ENCODE data around the gene ZSWIM7. TPM values are rescaled to one million over a fixed set of nuclear protein-coding genes. Genes with fewer than 3 reads are reported as not detected.
A peak's percentile ranks its signal among the peaks of the same experiment; 100 is the strongest.

ZSWIM7 gene
- total RNA-seq, 1 donor: 5.6 TPM

- no peak for DNase-seq (ENCODE audit: low read depth)
- no peak for TF ChIP-seq CTCF (IDR thresholded peaks at IDR 0.05; ENCODE audit: insufficient read depth, low read depth, low read length)
- H3K4me3 ChIP-seq (ENCODE audit: low read depth, low read length): no peak overlapping the region
Observed at GRCh38 chr17:15970500-15970899, 29.0 kb downstream of the ZSWIM7 start.

- no peak for DNase-seq (ENCODE audit: low read depth)
- TF ChIP-seq CTCF (IDR thresholded peaks at IDR 0.05; ENCODE audit: insufficient read depth, low read depth, low read length): no peak
- no peak overlapping the region for H3K4me3 ChIP-seq (ENCODE audit: low read depth, low read length)
Observed at GRCh38 chr17:15969463-15969862, 30.0 kb downstream of the ZSWIM7 start.

GRCh38 chr17:15967706-15968399 is 31.7 kb downstream of the ZSWIM7 start:
- H3K4me3 ChIP-seq (ENCODE audit: low read depth, low read length): no peak overlapping the region
- no peak for DNase-seq (ENCODE audit: low read depth)
- no peak for TF ChIP-seq CTCF (IDR thresholded peaks at IDR 0.05; ENCODE audit: insufficient read depth, low read depth, low read length)

- TF ChIP-seq CTCF (IDR thresholded peaks at IDR 0.05; ENCODE audit: insufficient read depth, low read depth, low read length): no peak
- H3K4me3 ChIP-seq (ENCODE audit: low read depth, low read length): no peak overlapping the region
- DNase-seq (ENCODE audit: low read depth): no peak
Observed at GRCh38 chr17:15966879-15967248, 32.6 kb downstream of the ZSWIM7 start.

- peak; percentile 54 for DNase-seq (ENCODE audit: low read depth)
- no peak for TF ChIP-seq CTCF (IDR thresholded peaks at IDR 0.05; ENCODE audit: insufficient read depth, low read depth, low read length)
Observed at GRCh38 chr17:15966183-15966878, 33.2 kb downstream of the ZSWIM7 start.

GRCh38 chr17:15965528-15965927 is 34.0 kb downstream of the ZSWIM7 start:
- H3K4me3 ChIP-seq (ENCODE audit: low read depth, low read length): no peak overlapping the region
- TF ChIP-seq CTCF (IDR thresholded peaks at IDR 0.05; ENCODE audit: insufficient read depth, low read depth, low read length): no peak
- no peak for DNase-seq (ENCODE audit: low read depth)

More at GRCh38 chr17:15966183-15966878, 33.2 kb downstream of the ZSWIM7 start:
- H3K4me3 ChIP-seq (ENCODE audit: low read depth, low read length): no peak overlapping the region

Measured in fibroblast of villous mesenchyme (primary cell).